Stimulated activated CD8-positive, alpha-beta memory T cell treated with anti-CD3 and anti-CD28 coated beads, Interleukin-4, amount 100 ng/mL, for 4 hours (primary cell): Measurements from ENCODE around the gene FBXL17.
"Not testable (repeated sequence)": the region's sequence is repeated elsewhere in the genome, so short reads cannot be mapped to it uniquely, and the experiment has no call there.

Source experiments
- DNase-seq, 2 donors: peaks; one replicate each; pipeline ENCODE4 v3.0.0-alpha.2; 2020; ENCODE audit warnings: low read depth in 2 of 2, low spot score in 1 of 2

The FBXL17 gene

DNA sequence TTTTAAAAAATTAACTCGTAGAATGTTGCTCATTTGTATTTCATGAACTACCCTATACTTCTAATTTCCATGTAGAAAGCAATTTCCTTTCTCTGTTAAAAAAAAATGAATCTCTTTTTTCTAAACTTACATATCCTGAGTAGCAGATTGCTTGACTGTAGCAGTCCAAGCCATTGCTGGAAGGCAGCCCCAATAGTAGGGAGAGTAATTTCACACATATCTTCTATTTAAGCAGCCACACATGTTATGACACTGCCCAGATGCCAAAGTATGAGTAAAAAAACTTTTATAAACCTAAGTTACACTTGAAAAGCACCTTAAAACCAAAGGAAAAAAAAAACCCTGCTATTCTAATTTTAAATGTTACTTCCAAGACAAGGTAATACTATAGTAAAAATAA, 69.6 kb downstream of the FBXL17 start:
- DNase-seq: no peak

DNA sequence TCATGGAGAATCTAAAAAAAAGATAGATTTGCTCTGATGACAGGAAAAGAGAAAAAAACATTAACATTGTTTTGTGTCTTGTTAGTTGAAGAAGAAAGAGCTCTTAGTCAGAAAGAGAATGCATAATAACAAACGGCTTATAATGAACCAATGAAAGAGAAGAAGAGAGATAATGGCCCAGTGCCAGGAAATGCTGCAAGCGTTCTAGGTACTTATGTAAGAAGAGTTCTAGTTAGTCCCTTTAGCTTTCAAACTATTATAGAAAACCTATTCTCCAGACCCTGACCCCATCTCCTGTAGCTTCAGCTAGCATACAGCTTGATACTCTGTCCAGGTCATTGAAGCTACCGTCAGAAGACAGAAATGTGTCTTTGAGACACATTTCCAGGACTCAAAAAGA, 70.2 kb downstream of the FBXL17 start:
- no peak for DNase-seq

DNA sequence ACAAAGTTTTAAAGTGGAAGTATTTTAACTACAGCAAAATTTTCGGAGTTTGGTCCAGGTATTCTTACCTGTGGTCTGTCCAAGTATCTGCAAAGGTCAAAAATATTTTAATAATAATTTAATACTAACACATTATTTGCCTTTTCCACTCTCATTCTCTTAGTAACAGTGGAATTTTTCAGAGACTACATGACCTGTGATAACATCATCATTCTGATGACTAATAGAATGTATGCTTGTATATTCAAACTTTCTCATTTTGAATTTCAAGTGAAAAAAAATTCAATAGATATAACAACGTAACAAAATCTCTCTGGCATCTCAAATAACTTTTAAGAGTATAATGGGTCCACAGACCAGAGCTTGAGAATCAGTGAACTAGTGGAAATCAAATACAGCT, 78.3 kb downstream of the FBXL17 start:
- DNase-seq: no peak

DNA sequence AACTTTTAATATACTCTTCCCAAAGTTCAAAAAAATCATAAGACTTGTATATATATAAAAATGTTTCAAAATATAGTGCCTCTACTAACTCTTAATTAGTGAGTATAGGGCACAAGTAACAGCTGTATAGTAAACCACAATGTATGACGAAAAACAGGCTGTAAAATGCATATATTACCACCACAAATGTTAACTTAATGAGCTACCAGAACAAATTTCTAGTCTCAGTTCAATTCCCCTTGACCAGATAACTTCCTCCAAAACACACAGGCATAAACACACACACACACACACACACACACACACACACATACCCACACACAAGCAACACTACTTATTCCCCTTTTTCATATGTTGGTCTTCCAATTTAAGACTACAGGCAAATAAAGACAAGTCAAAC, 78.8 kb downstream of the FBXL17 start:
- DNase-seq: no peak

DNA sequence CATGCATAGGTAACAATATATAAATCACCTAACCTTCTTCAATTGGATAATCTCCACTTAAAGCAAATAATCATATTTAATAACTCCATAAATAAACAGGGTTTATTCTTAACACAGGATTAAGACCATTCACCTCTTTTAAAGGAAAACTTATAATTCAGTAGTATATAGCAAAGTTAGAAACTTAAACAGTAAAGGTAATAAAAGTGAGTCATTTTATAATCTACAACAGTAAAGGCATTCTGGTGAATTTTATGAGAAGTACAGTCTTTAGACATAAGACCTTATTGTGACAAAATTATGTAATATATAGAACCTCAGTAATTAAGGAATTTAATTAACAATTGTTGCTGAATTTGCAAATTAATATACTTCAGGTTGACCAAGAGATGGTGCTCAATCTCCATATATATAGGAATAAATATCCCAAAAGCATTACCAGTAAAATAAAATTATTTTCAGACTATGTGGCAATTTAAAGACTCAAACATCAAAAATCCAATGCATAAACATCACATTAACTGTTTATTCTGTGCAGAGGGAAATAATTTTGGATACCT, 84.8 kb downstream of the FBXL17 start:
- no peak for DNase-seq

DNA sequence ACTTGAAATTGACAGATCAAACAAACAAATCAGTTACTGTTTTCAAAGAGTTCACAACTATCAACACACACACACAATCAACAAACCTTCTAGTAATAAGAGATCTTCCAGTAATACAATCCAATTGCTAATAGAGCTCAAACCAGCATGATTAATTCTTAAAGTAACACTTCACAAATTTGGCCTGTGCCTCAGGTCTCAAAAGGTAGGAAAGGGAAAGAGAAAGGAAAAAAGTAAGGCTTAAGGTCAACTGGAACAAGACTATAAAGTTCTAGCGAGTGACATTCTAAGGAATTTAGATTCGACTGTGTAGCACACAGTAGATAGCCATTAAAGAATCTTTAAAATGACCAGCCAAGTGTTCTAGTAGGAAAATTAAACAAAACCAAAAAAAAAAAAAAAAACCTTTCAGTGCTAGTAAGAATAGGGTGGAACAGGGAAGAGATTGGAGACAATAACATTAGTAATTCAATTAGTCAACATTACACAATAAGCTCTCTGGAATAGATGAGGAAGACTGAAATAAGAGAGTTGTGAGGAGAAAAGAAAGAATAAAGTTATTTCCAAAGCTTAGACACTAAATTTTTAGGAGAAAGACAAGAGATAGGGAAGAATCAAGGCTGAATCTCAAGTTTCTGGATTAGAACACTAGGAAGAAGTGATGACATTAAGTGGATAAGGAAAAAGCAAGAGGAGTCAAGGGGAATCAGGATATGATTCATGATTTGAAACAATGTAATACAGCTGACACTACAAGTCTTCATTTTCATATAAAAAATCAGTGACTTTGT, 86.1 kb downstream of the FBXL17 start:
- DNase-seq: no peak

DNA sequence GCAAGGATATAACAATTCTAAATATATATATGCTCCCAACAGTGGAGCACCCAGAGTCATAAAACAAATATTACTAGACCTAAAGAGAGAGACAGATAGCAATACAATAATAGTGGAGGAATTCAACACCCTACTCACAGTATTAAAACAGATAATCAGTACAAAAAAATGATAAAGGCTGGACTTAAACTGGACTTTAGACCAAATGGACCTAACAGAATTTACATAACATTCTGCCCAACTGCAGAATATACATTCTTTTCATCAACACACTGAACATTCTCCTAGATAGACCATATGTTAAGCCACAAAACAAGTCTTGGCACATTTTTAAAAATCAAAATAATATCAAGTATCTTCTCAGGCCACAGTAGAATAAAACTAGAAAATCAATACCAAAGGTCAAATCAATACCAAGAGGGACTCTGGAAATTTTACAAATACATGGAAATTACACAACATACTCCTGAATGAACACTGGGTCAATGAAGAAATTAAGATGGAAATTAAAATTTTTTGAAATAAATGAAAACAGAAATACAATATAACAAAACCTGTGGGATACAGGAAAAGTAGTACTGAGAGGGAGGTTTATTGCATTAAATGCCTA, 100.8 kb downstream of the FBXL17 start:
- DNase-seq: no peak

DNA sequence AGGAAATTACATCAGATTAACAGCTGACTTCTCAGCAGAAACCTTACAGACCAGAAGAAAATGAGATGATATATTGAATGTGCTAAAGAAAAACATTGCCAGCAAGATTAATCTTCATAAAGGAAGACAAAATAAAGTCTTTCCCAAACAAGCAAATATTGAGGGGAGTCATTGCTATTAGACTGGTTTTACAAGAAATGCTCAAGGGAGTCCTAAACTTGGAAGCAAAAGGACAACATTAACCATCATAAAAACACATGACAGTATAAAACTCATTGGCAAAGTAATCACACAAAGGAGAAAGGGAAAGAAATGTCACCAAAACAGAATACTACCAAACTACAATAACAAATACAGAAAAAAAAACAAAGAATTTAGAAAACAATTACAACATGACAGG, 101.7 kb downstream of the FBXL17 start:
- DNase-seq: no peak

GRCh38 chr5:108278285-108279240, 103.3 kb downstream of the FBXL17 start:
- no peak for DNase-seq

GRCh38 chr5:108276187-108277050, 105.5 kb downstream of the FBXL17 start:
- no peak for DNase-seq

DNA sequence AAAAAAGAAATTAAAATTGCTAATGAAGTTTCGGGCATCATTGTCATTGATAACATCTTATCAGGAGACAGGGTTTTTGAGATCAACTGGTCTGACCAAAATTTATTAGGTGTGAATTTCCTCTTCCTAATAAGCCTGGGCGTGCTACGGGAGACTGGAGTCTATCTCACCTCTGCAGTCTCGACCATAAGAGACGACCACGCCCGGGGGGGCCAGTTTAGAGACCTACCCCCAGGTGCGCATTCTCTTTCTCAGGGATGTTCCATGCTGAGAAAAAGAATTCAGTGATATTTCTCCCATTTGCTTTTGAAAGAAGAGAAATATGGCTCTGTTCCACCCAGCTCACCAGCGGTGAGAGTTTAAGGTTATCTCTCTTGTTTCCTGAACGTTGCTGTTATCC, 107.8 kb downstream of the FBXL17 start:
- DNase-seq: not testable (repeated sequence)

DNA sequence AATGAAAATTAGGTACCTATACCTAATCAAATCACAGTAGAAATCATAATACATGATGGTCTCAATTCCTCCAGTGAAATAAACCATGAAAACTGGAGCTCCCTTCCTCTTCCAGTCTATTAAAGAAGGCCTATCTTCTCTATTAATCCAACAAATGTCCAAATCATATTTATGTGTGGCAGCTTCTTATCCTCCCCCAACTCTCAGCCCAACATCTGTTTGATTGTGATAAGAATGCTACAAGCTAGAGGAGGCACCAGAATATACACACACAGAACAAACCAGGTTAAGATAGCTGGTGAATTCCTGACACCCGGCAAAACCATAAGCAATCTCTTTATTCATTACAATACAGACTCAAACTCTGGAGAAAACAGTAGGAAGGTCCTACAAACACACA, 110.8 kb downstream of the FBXL17 start:
- no peak for DNase-seq

DNA sequence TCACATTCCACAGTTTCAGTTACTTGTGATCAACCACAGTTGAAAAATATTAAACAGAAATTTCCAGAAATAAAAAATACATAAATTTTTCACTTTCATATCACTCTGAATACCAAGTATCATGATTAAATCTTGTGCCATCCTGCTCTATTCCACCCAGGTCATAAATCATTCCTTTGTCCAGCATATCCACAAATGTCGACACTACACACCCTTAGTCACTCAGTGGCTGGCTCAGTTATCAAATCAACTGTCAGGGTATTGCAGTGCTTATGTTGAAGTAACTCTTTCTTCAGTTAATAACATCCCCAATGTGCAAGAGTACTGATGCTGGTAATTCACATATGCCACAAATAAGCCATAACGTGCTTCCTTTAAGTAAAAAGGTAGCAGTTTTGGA, 115.7 kb downstream of the FBXL17 start:
- no peak for DNase-seq

DNA sequence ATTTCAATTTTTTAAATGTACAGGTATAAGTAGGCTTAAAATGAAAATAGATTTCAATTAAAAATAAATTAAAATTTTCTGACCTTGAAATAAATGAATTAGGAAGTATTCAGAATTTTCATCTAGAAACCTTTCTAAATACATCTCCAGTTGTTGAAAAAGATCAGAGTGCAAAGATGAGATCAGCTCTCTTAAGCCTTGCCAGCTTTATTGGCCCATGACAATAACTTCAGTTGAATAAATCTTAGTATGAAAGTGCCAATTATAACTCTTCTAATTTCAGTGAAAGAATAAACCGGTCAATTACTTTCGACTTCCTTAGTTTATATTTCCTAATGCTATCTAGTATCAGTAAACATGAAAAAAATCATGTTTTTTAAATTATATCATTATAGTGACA, 117.4 kb downstream of the FBXL17 start:
- no peak for DNase-seq

- DNase-seq: no peak
Observed at GRCh38 chr5:108263338-108263737, 118.6 kb downstream of the FBXL17 start.

DNA sequence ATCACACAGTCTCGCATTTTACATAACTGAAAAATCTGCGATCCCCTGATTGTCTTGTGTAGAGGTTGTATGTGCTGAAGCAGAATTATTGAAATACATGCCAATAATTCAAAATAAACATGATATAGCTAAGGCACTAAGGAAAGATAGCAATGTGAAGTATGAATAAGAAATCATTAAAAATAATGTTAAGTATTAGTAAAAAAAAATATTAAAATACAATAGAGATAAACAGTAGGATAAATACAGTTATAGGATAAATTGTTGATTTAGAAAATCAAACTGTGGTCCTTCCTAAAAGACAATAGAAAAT, 121.1 kb downstream of the FBXL17 start:
- no peak for DNase-seq

DNA sequence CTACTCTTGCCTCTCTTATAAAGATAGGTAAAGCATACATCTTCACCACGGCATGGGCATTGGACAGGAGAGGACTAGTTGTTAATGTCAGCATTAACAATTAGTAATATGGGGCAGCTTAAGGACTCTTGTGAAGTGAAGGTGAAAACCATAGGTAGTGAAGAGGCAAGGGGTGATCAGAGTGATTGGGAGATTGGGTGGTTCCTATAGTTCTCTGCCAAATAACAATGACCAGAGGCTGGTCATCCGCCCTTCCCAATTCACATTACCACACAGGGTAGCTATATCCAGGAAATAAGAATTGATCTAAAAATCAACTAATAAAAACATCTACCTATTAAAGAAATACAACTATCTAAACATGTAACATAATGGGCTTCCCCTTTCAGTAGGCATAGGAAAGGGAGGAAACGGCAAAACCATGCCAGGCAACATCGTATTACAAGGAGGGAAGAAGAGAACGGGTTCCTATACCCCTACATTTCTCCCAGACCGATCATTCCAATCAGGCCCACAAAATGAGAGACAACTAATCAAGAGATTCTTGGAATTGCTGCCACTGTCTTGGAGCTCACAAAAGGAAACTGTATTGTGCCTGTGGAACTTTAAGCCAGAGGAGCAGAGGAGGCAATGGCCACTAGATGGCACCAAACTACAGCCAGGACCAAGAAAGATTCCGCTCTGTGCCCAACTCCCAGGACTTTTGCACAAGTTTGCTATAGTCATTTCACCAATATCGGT, 121.6 kb downstream of the FBXL17 start:
- peak; percentile 23 to 32 for DNase-seq

- no peak for DNase-seq
Observed at GRCh38 chr5:108259306-108259705, 122.6 kb downstream of the FBXL17 start.

DNA sequence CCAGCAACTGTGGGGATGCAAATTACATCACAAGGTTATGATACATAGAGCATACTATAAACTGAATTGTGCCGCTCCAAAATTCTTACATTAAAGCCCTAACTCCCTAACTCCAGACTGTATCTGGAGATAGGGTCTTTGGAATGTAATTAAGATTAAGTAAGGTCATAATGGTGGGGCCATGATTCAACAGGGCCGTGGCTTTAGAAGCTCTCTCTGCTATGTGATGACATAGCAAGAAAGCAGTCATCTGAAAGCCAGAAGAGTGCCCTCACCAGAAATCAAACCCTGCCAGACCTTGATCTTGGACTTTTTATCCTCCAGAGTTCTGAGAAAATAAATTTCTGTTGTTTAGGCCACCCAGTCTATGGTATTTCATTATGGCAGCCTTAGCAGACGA, 123.9 kb downstream of the FBXL17 start:
- no peak for DNase-seq

DNA sequence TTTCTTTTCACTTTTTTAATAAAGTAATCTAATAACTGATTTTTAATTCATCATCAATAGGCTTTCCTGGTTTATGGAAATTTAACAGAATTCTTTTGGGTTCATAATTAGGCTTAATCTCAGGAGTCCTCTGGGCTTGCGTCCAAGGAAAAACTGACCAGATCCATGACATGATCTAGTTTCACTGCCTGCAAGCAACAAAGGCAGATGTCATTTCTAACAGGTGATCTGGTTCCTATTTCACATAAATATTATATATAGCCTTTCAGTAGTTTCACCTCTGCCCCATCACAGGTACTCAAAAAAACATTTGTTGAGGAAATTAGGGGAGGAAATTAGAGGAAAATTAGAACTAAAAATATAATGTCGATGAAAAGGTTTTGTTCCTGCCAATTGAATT, 126.4 kb downstream of the FBXL17 start:
- DNase-seq: no peak
